GM19468 (cell line): ENCODE data around the gene ADAMTS16.

Experiments
- ATAC-seq: cut with Tn5 transposase; IDR thresholded peaks from one replicate; pipeline ENCODE4 v1.9.1; 2021; ENCODE audit warnings: mild to moderate bottlenecking, moderate library complexity, moderate number of reproducible peaks; ENCODE audit not compliant: unreplicated experiment; ENCODE audit errors: extremely low read depth

The ADAMTS16 gene

GRCh38 chr5:5304361-5305020 lies 164.4 kb downstream of the ADAMTS16 start:
- ATAC-seq, result no peak

- ATAC-seq, result no peak
Observed at GRCh38 chr5:5306696-5307095, 166.6 kb downstream of the ADAMTS16 start.

GRCh38 chr5:5308319-5308718 lies 168.2 kb downstream of the ADAMTS16 start:
- no peak for ATAC-seq

DNA sequence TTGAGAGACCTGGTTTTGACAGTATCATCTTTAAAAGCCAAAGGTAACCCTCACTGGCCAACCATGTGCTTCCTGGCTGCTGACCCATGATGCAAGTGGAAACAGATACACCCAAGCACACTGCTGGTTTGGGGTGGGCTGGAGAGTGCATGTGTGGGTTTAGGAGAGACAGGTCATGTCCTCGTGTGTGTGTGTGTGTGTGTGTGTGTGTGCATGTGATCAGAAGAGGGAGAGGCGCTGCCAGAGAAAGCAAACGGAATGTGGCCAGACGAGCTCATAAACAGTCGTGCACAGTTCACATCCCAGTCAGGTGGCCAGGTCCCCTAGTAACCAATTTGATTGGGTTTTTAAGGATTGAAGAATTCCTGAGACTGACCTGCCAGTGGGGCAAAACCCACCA lies 169.5 kb downstream of the ADAMTS16 start:
- no peak for ATAC-seq

DNA sequence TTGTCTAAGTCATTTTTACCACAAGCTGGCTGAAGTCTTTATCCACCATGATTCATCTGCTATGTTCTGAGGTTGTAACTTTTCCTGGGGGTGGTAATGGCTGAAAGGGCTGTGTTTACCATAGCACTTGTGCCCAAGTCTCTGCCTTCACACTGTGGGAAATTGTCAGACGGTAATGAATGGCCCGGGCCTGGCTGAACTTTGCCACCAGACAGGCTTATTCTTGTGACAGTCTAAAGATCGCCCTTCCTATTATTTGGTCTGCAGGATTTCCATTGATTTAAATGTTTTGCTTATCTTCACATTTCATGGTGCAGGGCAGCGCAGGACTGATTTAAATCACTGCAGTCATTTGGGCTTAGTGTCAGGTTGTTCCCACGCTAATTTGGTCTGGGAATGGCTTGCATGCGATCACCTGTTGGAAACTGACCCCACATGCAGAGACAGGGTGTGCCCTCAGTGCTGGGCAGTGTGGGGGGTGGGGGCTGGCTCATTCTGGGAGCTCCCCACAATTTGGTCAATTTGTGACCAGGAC lies 173.0 kb downstream of the ADAMTS16 start:
- no peak for ATAC-seq

GRCh38 chr5:5314166-5314565 lies 174.0 kb downstream of the ADAMTS16 start:
- ATAC-seq, result no peak

GRCh38 chr5:5314626-5315025 lies 174.5 kb downstream of the ADAMTS16 start:
- no peak for ATAC-seq

DNA sequence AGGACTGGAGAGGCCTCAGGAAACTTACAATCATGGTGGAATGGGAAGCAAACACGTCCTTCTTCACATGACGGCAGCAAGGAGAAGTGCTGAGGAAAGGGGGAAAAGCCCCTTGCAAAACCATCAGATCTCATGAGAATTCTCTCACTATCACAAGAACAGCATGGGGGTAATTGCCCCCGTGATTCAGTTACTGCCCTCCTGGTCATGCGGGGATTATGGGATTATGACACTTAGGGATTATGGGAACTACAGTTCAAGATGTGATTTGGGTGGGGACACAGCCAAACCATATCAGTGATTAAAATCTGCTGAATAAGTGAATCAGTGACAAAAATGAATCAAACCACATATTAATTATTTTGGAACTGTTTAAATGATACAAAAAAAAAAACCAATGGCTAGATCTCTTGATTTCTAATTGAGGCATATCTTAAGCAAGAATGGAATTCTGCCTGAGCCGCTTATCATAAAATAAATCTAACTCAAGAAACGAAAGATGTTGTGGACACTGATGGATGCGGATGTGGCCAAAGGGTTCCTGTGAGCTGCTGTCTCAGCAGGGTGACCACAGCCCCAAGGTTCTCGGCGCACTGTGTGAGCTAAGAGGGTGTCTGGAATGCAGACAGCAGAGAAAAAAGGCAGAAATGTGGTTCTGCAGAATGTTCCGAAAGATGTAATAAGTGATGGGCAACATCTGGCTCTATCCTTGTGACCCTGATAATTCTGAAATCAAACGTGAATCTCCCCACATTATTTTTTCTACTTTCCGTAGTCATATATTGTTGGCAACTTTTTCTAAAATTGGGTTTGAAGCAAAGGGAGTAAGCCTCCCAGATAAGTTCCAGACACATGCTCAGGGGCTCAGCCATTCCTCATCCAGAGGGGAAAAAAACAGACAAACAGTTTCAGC lies 175.2 kb downstream of the ADAMTS16 start:
- ATAC-seq, result no peak

- ATAC-seq, result no peak
Observed at GRCh38 chr5:5316334-5316733, 176.2 kb downstream of the ADAMTS16 start.

- ATAC-seq, result no peak
Observed at GRCh38 chr5:5317976-5318375, 177.8 kb downstream of the ADAMTS16 start.

- no peak for ATAC-seq
Observed at GRCh38 chr5:5318426-5319190, 178.5 kb downstream of the ADAMTS16 start.

DNA sequence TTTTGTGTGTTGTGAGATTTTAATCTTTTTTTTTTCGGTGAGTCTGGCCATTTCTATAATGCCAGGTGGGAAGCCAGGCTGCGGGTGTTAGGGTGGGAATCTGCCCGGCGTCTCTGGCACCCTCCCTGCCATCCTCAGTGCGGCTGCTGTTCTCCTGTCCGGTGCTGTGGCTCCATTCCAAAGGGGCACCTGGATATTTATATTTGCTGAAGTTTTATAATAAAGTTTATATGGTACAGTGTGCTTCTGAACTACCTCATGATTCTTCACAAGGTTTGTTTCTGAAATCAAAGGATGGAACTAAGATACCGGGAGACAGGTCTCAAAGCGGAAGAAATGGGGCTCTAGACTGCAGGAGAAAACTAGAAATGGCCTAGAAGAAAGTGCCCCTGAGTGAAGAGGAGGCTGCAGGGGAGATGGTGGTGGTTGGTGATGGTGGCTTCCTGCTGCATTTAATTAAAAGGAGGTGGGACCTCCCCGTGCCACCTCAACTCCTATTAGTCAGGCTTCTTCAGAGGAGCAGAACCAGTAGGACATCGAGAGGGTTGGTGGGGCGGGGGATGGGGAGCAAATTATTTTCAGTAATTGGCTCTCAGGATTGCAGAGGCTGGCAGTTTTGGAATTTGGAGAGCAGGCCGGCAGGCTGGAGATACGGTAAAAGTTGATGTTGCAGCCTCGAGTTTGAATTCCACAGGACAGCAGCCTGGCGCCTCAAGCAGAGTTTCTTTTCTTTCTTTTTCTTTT lies 180.1 kb downstream of the ADAMTS16 start:
- ATAC-seq, result no peak

- ATAC-seq, result no peak
Observed at GRCh38 chr5:5321137-5321536, 181.0 kb downstream of the ADAMTS16 start.

- no peak for ATAC-seq
Observed at GRCh38 chr5:5323551-5323950, 183.4 kb downstream of the ADAMTS16 start.

GRCh38 chr5:5326115-5326758 lies 186.1 kb downstream of the ADAMTS16 start:
- ATAC-seq, result no peak

- ATAC-seq, result no peak
Observed at GRCh38 chr5:5327126-5327525, 187.0 kb downstream of the ADAMTS16 start.

GRCh38 chr5:5330728-5331452 lies 190.8 kb downstream of the ADAMTS16 start:
- ATAC-seq, result no peak

DNA sequence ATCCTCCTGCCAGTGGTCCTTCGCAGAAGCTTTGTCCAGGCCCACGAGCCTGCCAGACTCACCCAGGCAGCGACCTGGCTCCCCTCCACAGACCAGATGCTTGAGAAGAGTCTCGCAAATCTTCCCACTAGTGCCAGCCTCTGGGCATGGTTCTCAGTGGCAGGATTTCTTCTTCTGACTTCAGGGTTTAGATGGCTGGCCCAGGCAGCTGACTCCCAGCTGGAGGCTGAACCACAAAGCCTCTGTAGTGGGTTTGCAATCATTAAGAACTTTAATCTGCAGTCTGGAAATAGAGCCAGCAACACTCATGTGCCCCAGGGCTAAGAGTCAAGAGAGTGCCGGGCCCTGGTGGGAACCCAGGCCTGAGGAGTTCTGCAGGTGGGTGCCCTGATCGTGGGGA lies 191.7 kb downstream of the ADAMTS16 start:
- no peak for ATAC-seq

DNA sequence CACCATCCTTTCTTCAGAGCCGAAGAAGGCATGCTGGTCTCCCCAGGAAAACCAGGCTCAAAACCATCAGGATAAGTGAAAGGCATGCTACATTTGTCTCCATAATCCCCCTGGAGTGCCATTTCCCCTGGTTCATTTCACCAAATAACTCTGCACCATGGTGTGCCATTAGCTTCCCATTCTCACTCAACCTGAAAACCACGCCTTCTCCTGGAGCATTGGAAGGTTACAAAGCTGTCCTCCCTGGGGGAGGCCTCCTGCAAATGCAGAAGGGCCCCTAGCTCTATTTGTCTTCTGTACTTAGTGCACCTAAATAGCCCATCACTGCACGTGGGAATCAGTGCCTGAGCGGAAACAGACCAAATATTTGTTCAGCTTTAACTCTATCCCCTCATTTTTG lies 192.2 kb downstream of the ADAMTS16 start:
- no peak for ATAC-seq
